Nephron (organoid): ENCODE results near the gene EHD4.
A peak's percentile ranks its signal among the peaks of the same experiment; 100 is the strongest.

Experiments
- H3K27ac Mint-ChIP-seq, 3 experiments: 2 replicates each; pipeline ENCODE4 v1.8.0; 2020; ENCODE audit warnings: mixed read lengths in 3 of 3, mild to moderate bottlenecking in 2 of 3, moderate library complexity in 1 of 3
- H3K27me3 Mint-ChIP-seq: 2 replicates; pipeline ENCODE4 v1.8.0; 2021; ENCODE audit warnings: low read depth, mild to moderate bottlenecking, moderate library complexity, mixed read lengths
- H3K36me3 Mint-ChIP-seq: 2 replicates; pipeline ENCODE4 v1.8.0; 2020; ENCODE audit warnings: low read depth, mixed read lengths
- H3K4me1 Mint-ChIP-seq: 2 replicates; pipeline ENCODE4 v1.8.0; 2020; ENCODE audit warnings: mixed read lengths
- H3K4me3 Mint-ChIP-seq, 3 experiments: 2 replicates each; pipeline ENCODE4 v1.8.0; 2020; ENCODE audit warnings: mild to moderate bottlenecking in 3 of 3, mixed read lengths in 3 of 3, moderate library complexity in 2 of 3
- H3K9me3 Mint-ChIP-seq: 2 replicates; pipeline ENCODE4 v1.8.0; 2020; ENCODE audit warnings: mixed read lengths
- TF ChIP-seq, protein P1 (sequence below), 3 experiments: fragments of 200-600 bp; sonication (generic); IDR thresholded peaks; one replicate each; pipeline ENCODE4 v1.5.0; 2021; ENCODE audit warnings: antibody characterized with exemption in 3 of 3; ENCODE audit not compliant: unreplicated experiment in 3 of 3

EHD4 gene

DNA sequence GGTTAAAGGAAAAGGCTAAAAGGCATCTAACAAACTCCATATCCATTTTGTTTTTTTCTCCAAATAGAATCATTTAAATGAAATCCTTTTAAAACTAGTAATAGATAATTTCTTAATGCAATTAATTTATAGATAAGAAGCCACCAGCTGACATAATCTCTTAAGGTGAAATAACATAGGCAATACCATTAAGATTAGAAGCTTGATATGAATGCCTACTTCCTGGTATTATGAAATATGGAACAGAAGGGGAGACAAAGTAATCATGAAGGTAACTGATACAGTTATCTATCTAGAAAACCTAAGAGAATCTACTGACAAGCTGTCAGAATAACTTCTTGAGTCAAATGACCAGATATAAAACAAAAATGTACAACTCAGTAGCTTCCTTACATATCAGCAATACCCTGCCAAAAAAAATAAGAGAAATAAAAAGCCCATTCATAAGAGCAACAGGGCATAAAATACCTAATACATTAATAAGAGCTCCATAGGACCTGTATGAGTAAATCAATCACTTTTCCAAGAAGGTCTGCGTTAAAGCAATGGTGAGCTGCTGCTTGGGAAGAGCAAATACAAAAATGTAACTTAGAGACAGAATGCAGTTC, 10.7 kb downstream of the EHD4 start:
- Mint-ChIP-seq H3K4me1 (peaks cover 23% of the 10 kb centered on the region), H3K36me3 (peaks cover 7% of the 10 kb centered on the region), H3K4me3 (no peak overlapping the region), H3K27me3 (peaks cover 8% of the 10 kb centered on the region), H3K9me3 (no peaks in the 10 kb centered on the region), H3K27ac (no peak overlapping the region)
- TF ChIP-seq, protein P1, sequence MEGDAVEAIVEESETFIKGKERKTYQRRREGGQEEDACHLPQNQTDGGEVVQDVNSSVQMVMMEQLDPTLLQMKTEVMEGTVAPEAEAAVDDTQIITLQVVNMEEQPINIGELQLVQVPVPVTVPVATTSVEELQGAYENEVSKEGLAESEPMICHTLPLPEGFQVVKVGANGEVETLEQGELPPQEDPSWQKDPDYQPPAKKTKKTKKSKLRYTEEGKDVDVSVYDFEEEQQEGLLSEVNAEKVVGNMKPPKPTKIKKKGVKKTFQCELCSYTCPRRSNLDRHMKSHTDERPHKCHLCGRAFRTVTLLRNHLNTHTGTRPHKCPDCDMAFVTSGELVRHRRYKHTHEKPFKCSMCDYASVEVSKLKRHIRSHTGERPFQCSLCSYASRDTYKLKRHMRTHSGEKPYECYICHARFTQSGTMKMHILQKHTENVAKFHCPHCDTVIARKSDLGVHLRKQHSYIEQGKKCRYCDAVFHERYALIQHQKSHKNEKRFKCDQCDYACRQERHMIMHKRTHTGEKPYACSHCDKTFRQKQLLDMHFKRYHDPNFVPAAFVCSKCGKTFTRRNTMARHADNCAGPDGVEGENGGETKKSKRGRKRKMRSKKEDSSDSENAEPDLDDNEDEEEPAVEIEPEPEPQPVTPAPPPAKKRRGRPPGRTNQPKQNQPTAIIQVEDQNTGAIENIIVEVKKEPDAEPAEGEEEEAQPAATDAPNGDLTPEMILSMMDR (IDR thresholded peaks at IDR 0.05; ENCODE audit: unreplicated experiment in 3 of 3): no peak

DNA sequence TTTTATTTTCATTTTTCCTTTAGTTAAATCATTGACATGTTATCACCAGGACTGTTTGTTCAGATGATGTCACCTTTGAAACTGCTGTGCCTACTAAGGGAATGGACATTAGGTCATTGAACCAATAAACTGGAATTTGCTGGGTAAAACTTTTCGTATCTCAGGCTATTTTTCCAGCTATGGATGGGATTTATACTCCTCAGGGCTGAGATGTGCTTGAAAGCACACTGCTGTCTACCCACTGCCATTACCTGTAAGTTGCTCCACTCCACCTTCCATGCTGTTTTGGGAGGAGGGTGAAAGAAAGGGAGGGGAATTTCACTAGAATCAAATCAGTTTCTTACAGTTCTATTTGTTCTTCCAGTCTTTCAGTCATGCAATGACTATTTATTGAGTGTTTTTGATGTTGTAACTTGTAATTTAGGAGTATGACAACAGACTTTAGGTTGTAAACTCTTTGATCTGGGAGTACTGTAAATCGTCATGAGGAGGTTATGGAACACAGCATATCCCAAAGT, 11.3 kb downstream of the EHD4 start:
- Mint-ChIP-seq H3K4me3 (no peak overlapping the region), H3K36me3 (peaks cover 7% of the 10 kb centered on the region), H3K27me3 (peaks cover 10% of the 10 kb centered on the region), H3K9me3 (no peaks in the 10 kb centered on the region), H3K4me1 (peaks cover 24% of the 10 kb centered on the region), H3K27ac (no peak overlapping the region)
- TF ChIP-seq, protein P1 (IDR thresholded peaks at IDR 0.05; ENCODE audit: unreplicated experiment in 3 of 3): no peak

DNA sequence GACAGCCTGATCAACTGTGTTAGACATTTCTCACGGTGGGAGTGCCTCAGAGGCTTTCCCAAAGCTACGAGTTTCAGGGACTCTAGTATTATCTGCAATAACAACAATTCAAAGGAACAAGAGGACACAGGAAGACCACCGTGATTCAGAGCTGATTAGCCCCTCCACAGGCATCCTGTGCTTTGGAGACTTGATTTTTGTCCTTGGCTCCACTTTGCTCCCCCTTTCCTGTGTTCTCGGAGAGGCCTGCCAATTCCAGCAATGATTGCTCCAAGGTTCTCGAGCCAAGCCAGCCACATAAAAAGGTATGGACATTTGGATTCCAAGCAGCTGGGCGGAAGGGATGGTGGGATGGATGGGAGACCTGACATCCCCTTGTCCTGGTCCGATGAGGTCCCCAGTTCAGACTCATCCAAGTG, 14.3 kb downstream of the EHD4 start:
- Mint-ChIP-seq H3K27me3 (peaks cover 13% of the 10 kb centered on the region), H3K36me3 (peaks cover 7% of the 10 kb centered on the region), H3K4me3 (no peak overlapping the region), H3K4me1 (peaks cover 27% of the 10 kb centered on the region), H3K27ac (peak overlapping the region in 1 of 3 experiments; percentile 42), H3K9me3 (no peaks in the 10 kb centered on the region)
- TF ChIP-seq, protein P1 (IDR thresholded peaks at IDR 0.05; ENCODE audit: unreplicated experiment in 3 of 3): no peak

DNA sequence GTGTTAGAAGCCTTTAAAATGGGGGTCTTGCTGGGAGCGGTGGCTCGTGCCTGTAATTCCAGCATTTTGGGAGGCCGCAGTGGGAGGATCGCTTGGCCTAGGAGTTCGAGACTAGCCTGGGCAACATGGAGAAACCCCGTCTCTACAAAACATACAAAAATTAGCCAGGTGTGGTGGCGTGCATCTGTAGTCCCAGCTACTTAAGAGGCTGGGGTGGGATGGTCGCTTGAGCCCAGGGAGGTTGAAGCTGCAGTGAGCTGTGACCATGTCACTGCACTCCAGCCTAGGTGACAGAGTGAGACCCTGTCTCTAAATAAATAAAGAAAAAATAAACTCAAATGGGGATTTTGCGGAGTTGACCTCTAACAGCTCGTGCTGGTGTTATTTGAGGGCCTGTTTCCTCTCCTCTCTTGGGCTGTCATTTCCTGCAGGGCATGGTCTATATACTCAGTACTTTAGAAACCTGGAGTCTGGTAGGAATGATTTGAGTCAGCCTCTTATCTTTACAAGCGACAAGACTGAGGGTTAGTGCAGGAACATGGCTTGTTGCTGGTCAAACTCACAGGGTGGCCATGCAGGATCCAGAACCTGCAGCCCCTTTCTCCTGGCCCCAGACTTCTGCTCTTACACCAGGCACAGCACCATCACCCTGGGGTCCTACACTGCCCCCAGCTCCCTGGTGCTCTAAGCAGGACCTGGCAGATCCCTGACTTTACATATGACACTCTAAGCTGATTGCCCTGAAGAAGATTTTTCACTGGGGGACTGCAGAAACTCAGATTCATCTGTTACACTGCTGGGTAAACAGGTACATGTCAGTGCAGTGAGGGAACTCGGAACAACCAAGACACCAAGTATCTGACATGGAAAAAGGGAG, 15.1 kb downstream of the EHD4 start:
- TF ChIP-seq, protein P1 (IDR thresholded peaks at IDR 0.05; ENCODE audit: unreplicated experiment in 3 of 3): no peak
- no peaks in the 10 kb centered on the region for H3K9me3 Mint-ChIP-seq
- peaks cover 29% of the 10 kb centered on the region for H3K4me1 Mint-ChIP-seq
- peak overlapping the region in 1 of 3 experiments; percentile 42 for H3K27ac Mint-ChIP-seq
- H3K36me3 Mint-ChIP-seq: peaks cover 7% of the 10 kb centered on the region
- H3K4me3 Mint-ChIP-seq: no peak overlapping the region
- peaks cover 13% of the 10 kb centered on the region for H3K27me3 Mint-ChIP-seq

DNA sequence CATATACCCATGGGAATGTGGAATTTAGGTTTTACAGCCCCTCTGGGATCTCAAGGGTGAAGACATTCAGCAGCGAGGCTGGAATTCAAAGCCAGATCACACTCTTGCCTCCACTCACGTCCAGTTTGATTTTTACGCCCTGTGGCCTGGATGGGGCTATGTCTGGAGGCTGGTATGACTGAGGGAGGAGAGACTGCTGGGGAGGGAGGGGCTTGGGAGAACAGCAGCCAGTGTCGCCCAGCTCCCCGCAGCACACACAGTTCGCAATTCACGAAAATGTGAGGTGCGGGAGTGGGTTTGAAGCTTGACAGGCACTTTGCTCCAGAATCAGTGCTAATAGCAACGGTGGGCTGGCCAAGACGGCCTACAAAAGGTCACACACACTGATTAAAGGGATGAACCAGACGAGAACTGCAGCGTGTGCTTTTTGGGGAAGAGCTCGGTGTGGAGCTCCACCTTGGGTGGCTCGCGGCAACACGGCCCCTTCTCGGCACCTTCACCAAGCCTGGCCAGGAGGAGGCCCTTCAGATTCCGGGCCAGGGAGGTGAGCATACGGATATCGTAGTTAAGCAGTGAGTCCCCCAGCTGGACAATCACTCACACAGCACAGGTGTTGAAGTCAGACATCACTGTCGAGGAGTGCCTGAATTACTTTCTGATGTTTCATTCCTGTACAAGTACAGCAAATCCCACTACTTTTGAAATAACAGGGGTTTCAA, 16.4 kb downstream of the EHD4 start:
- Mint-ChIP-seq H3K27me3 (peaks cover 13% of the 10 kb centered on the region), H3K4me3 (peak overlapping the region in 1 of 3 experiments; percentile 19)
- TF ChIP-seq, protein P1 (IDR thresholded peaks at IDR 0.05; ENCODE audit: unreplicated experiment in 3 of 3): peak in 1 of 3 experiments; percentile 22

More for the DNA sequence above, 16.4 kb downstream of the EHD4 start:
- Mint-ChIP-seq H3K27ac (peak overlapping the region in 1 of 3 experiments; percentile 23), H3K36me3 (no peaks in the 10 kb centered on the region), H3K4me1 (peaks cover 32% of the 10 kb centered on the region), H3K9me3 (no peaks in the 10 kb centered on the region)
